Cerebellar cortex (tissue), 1 donor: ENCODE results near the gene WDFY2.
"Not testable (repeated sequence)": the region's sequence is repeated elsewhere in the genome, so short reads cannot be mapped to it uniquely, and the experiment has no call there.

Source experiments
- DNase-seq: peaks from one replicate; pipeline ENCODE4 v3.0.0-alpha.2; 2015; ENCODE audit warnings: low spot score

Gene WDFY2

DNA sequence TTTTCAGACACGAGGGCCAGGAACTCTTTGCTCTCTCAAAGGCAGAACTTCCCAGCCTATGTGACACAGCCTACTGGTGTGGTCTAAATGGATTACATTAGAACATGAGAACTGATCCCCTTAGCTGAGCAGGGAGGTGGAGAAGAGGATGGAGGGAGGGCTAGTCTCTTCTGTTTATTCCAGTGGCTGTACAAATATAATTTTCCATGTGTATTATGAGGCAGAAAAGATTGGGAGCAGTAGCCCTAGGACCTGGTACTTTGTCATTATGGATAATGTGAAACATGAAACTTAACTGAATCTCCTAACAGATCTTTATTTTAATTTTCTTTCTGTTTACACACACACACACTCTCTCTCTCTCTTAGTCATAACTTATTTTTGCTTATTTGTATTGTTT, 82.1 kb downstream of the WDFY2 start:
- DNase-seq, result no peak

DNA sequence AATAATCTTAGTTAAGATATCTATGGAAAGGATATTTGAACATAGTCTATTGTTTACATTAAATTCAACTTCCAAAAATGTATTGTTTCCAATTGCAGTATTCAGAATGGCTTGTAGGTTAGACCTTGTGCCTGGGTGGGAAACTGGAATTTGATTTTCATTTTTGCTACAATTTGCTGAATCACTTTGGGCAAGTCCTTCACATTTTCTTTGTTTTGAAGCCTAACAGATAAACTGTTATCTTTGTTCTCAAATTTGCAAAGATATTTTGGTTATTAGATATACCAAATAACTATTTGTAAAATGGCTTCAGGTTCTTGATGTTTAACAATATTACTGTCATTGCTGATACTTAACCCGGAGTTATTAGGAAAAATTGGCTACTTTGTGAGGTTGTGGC, 82.6 kb downstream of the WDFY2 start:
- no peak for DNase-seq

- no peak for DNase-seq
These were observed 84.4 kb downstream of the WDFY2 start for GRCh38 chr13:51668580-51669195.

DNA sequence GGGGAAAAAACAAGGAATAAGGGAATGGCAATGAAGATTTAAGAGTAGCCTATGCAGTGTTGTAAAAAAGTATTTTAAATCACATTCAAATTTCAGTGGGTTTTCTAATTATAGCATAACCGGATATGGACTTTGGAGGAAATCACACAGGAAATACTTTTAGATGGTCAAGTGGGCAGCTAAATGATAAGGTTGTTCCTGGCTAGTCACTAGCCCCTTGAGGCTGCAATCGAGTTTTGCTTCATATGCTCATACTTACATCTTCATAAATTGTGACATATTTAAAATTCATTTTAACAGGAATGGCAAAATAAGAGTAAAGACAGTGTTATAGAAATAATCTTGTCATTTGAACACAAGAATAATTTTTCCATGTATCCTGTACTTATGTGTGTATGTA, 88.9 kb downstream of the WDFY2 start:
- DNase-seq, result no peak

DNA sequence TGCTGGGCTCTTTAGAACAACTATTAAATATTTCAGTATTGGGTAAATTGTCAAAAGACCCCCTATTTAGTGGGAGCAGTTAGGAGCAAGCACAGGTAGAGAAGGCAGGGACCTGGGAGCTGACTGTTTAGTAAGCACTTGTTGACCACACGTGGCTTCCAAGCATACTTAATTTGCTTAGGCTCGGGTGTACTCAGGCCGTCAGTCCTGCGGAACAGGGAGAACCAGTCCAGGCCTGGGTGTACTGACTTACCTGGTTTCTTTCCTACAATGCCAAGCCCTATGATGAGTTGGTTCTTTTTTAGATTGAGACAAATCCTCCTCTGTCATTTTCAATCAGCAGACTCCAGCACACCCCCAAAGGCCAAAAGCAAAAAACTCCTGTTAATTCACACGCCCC, 90.0 kb downstream of the WDFY2 start:
- DNase-seq, result no peak

- DNase-seq, result no peak
These were observed 91.1 kb downstream of the WDFY2 start for GRCh38 chr13:51675385-51675784.

GRCh38 chr13:51675877-51676276, 91.6 kb downstream of the WDFY2 start:
- DNase-seq, result no peak

DNA sequence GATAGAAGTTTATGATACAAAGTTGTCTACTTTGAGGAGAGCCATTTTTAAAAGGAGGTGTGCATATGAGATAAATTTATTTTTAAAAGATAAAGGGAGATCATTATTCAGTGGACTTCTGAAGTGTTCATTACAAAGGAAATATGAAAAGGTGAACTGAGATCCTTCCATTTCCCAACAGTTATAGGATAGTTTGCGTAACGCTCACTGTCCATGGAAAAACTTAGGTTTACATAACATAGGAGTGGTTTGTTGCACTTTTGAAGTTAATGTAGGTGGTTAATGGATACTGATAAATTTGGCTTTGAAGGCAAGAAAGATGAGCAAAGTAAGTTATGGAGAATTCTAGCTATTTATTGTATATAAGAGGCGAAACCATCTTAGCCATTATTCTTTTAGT, 92.5 kb downstream of the WDFY2 start:
- DNase-seq, result no peak

- no peak for DNase-seq
These were observed 94.2 kb downstream of the WDFY2 start for GRCh38 chr13:51678420-51678819.

DNA sequence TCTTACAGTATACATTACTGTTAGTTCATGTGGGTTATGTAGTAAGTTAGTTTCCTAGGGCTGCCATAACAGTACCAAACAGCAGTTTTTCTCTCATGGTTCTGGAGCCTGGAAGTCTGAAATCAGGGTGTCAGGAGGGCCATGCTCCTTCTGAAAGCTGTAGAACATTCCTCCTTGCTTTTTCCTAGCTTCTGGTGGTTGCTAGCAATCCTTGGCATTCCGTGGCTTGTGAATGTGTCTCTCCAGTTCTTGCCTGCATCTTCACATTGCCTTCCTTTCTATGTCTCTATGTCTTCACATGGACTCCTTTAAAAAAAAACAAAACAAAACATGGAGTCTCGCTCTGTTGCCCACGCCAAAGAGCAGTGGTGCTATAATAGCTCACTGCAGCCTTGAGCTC, 95.4 kb downstream of the WDFY2 start:
- no peak for DNase-seq

- no peak for DNase-seq
These were observed 96.9 kb downstream of the WDFY2 start for GRCh38 chr13:51681037-51681678.

DNA sequence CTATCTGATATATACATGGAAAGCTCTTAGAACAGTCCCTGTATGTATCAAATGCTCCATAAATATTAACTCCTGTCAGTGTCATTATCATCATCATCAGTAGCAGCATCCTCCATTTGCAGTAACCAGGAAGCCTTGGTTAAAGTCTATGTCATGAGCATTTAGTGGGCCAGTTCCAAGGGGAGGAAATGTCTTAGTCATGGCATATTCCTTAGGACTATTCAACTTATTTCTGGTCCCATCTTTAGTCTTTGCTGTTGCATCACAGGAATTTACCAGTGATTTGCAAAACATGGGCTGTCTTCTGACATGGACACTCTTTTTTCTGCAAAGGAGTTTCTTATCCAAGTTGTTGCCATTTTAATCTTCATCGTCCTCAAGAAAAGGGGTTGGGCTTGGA, 98.4 kb downstream of the WDFY2 start:
- DNase-seq, result no peak

DNA sequence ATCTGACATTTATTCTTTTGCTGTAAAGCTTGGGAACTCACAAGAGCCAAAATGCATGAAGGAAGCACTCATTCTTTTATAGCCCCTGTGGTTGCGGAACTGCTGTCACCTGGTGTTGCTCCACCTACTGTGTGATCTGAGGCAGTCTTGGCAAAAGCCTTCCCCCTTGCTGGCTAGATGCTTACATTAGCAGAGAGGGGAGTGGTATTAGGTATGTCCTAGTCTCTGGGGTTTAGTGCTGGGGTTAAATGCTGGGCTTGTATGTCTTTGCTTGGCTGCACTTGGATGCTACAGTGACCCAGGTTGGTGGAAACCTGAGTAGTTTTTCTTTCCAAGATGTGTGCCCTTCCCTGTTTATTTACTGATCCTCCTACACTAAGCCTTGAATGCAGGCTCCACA, 99.3 kb downstream of the WDFY2 start:
- peak; percentile 30 for DNase-seq

- DNase-seq, result peak; percentile 63
These were observed 99.8 kb downstream of the WDFY2 start for GRCh38 chr13:51684076-51684475.

- DNase-seq, result peak; percentile 17
These were observed 103.9 kb downstream of the WDFY2 start for GRCh38 chr13:51687947-51688714.

DNA sequence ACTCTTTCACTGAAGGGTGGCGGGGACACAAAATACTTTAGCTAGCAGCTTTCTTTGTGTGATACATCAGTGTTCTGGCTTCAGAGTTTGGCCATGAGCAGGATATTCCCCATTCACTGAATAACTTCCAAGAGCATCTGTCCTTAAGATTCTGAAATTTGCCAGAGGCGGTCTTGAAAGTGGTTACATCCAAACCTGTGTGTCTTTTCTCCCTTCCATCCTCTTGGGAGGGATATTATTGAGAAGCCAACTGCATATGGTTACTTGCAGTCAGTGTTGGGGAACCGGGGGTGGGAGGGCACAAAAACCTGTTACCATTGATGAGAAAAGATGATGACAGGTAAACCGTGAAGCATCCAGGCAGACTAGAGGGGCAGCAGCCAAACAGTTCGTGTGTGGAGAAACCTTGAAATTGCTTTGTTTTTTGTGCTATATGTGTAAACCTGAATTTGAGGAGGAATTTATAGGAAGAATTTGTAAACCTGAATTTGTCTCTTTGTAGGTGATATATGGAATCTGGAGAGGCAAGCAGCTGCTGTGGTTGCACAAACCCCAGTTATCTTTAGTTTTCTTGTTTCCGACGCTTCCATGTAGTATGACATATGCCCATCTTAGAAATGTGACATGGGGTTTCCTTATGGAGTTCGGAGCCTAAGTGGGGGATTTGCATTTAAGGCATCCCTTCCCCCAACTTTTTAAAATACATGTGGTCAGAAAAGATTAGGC, 104.8 kb downstream of the WDFY2 start:
- DNase-seq, result no peak

- no peak for DNase-seq
These were observed 105.4 kb downstream of the WDFY2 start for GRCh38 chr13:51689663-51689996.

DNA sequence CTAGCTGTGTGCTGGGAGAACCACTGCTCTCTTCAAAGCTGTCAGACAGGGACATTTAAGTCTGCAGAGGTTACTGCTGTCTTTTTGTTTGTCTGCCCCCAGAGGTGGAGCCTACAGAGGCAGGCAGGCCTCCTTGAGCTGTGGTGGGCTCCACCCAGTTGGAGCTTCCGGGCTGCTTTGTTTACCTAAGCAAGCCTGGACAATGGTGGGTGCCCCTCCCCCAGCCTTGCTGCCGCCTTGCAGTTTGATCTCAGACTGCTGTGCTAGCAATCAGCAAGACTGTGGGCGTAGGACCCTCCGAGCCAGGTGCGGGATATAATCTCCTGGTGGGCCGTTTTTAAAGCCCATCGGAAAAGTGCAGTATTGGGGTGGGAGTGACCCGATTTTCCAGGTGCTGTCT, 111.4 kb downstream of the WDFY2 start:
- DNase-seq, result not testable (repeated sequence)

- no peak for DNase-seq
These were observed 112.9 kb downstream of the WDFY2 start for GRCh38 chr13:51697181-51697580.

DNA sequence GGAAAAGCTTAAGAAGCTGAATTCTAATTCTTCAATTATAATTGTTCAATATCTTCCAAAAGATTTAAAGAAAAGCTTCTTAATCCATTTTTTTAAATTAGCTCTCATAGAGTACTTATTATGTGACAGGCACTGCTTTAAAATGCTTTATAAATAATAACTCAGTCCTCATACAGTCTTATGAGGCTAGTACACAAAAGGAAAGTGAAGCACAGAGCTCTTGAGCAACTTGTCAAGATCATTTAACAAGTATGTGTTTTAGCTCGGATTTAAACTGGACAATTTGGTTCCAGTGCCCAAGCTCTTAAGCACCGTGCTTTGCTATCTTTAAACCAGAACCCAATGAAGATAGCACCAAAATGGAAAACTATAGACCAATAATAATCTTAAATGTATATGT, 113.6 kb downstream of the WDFY2 start:
- no peak for DNase-seq

- DNase-seq, result no peak
These were observed 114.1 kb downstream of the WDFY2 start for GRCh38 chr13:51698352-51698751.

DNA sequence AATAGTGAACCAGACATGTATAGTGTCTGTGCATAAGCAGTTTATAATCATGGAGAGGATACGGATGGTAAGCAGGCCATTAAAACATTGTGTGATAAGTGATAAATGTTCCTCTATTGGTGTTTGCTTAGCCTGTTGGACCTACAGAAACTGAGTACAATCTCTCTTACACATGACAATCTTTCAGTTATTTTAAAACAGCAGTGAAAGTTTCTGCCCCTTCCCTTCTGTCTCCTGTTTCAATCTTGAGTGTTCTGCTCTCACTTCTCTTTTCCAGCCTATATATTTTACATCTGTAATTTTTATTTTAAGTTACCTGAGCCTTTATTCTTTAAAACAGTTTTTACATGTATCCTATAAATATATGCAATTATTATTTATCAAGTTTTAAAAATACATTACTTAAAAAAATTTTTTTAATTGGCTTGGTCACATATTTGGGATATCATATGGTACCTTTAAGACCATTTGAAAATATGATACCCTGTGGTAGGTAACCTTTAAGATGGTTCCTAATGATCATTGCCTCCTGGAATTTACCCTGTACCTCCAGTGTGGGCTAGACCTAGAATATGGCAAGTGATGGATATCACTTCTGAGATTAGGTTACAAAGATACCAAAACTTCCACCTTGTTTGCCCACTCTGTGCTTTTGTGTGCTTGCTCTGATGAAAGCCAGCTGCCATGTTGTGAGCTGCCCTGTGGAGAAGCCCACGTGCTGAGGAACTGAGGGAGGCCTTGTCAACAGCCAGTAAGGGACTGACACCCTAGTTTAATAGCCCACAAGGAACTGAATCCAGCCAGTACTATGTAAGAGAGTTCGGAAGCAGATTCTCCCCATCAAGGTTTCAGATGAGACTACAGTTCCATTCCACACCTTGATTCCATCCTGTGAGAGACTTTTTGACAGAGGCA, 120.4 kb downstream of the WDFY2 start:
- DNase-seq, result no peak
